GM21390 (cell line): ENCODE data around the gene OPN1SW.

ENCODE experiments used
- ATAC-seq: cut with Tn5 transposase; IDR thresholded peaks from one replicate; pipeline ENCODE4 v1.9.1; 2021; ENCODE audit not compliant: unreplicated experiment

OPN1SW gene

GRCh38 chr7:128734890-128735289 lies 40.7 kb downstream of the OPN1SW start:
- ATAC-seq = no peak

- no peak for ATAC-seq
These were observed 42.3 kb downstream of the OPN1SW start for GRCh38 chr7:128733278-128733645.

GRCh38 chr7:128732521-128733277 lies 42.9 kb downstream of the OPN1SW start:
- ATAC-seq = no peak

- no peak for ATAC-seq
These were observed 44.4 kb downstream of the OPN1SW start for GRCh38 chr7:128731184-128731583.

- ATAC-seq = no peak
These were observed 46.1 kb downstream of the OPN1SW start for GRCh38 chr7:128729494-128729893.

GRCh38 chr7:128728598-128728997 lies 47.0 kb downstream of the OPN1SW start:
- no peak for ATAC-seq

GRCh38 chr7:128727239-128727638 lies 48.4 kb downstream of the OPN1SW start:
- ATAC-seq = no peak

GRCh38 chr7:128726737-128727072 lies 48.9 kb downstream of the OPN1SW start:
- ATAC-seq = no peak

- no peak for ATAC-seq
These were observed 49.4 kb downstream of the OPN1SW start for GRCh38 chr7:128726059-128726736.

GRCh38 chr7:128725531-128725930 lies 50.1 kb downstream of the OPN1SW start:
- ATAC-seq = no peak

GRCh38 chr7:128724743-128725142 lies 50.9 kb downstream of the OPN1SW start:
- no peak for ATAC-seq
